B cell (primary cell): Measurements from ENCODE around the gene PCDHGA9. TPM values are rescaled to one million over a fixed set of nuclear protein-coding genes. Genes with fewer than 3 reads are reported as not detected.

Source experiments
- ATAC-seq: fragments of 200-7000 bp; cut with Tn5 transposase; one replicate; pipeline ENCODE4 v1.10.0; 2021; ENCODE audit warnings: low read depth, mild to moderate bottlenecking, moderate number of reproducible peaks, moderate library complexity
- CTCF ChIA-PET: fragments of 350-600 bp; sonication (Branson Sonifier 250); formaldehyde crosslinking; loops from one replicate; lab custom pipeline; 2021; ENCODE audit warnings: antibody characterized with exemption, inconsistent platforms; lab: Charles Lee
- POLR2A ChIA-PET: fragments of 350-600 bp; sonication (Branson Sonifier 250); formaldehyde crosslinking; loops from one replicate; lab custom pipeline; 2021; ENCODE audit warnings: antibody characterized with exemption; lab: Charles Lee
- DNase-seq: peaks from one replicate; pipeline ENCODE4 v3.0.0; 2013
- H2AFZ ChIP-seq: 2 replicates; pipeline ENCODE4 v1.6.1; 2012; ENCODE audit warnings: mild to moderate bottlenecking, low read depth, low read length; ENCODE audit not compliant: insufficient read depth, poor library complexity, severe bottlenecking
- H3K27ac ChIP-seq, 2 donors: 1 replicate in 1 of 2; 2 replicates in 1 of 2; pipeline ENCODE4 v1.5.1; 2012 to 2013; ENCODE audit warnings: low read length in 2 of 2, mild to moderate bottlenecking in 2 of 2, moderate library complexity in 1 of 2
- H3K27me3 ChIP-seq, 4 experiments: fragments of 200-600 bp in 1 of 4; sonication (generic) in 1 of 4; replicated peaks in 1 of 4; 1 replicate in 2 of 4; 2 replicates in 2 of 4; pipeline versions ENCODE4 v1.6.1 to v1.7.0; 2013 to 2016; ENCODE audit warnings: low read length in 3 of 4, mild to moderate bottlenecking in 2 of 4, mixed read lengths in 1 of 4, moderate library complexity in 1 of 4; ENCODE audit not compliant: insufficient read depth in 4 of 4, control insufficient read depth in 3 of 4; ENCODE audit errors: control extremely low read depth in 1 of 4
- H3K36me3 ChIP-seq, 2 experiments: replicated peaks in 1 of 2; 1 replicate in 1 of 2; 2 replicates in 1 of 2; pipeline versions ENCODE4 v1.6.1 to v1.7.1; 2013; ENCODE audit warnings: low read length in 1 of 2; ENCODE audit not compliant: insufficient read depth in 2 of 2, control insufficient read depth in 1 of 2; ENCODE audit errors: control extremely low read depth in 1 of 2, extremely low read depth in 1 of 2
- H3K4me1 ChIP-seq, 2 donors: fragments of 200-600 bp in 1 of 2; sonication (generic) in 1 of 2; 1 replicate in 1 of 2; 2 replicates in 1 of 2; pipeline versions ENCODE4 v1.5.1 to v1.6.1; 2013 to 2017; ENCODE audit warnings: low read length in 2 of 2; ENCODE audit not compliant: control insufficient read depth in 2 of 2, insufficient read depth in 2 of 2
- H3K4me2 ChIP-seq: replicated peaks from 2 replicates; pipeline ENCODE3; 2012; ENCODE audit warnings: mild to moderate bottlenecking, low read depth, low read length; ENCODE audit not compliant: poor library complexity, severe bottlenecking
- H3K4me3 ChIP-seq, 5 experiments: fragments of 200-600 bp in 1 of 5; sonication (generic) in 1 of 5; 1 replicate in 3 of 5; 2 replicates in 2 of 5; pipeline versions ENCODE4 v1.5.1 to v1.7.0; 2011 to 2016; ENCODE audit warnings: low read length in 4 of 5, mild to moderate bottlenecking in 4 of 5, low read depth in 2 of 5, control low read depth in 1 of 5, moderate library complexity in 1 of 5; ENCODE audit not compliant: insufficient read depth in 1 of 5; ENCODE audit errors: control extremely low read depth in 1 of 5, extremely low read depth in 1 of 5
- H3K79me2 ChIP-seq: fragments of 200-600 bp; sonication (generic); one replicate; pipeline ENCODE4 v1.6.0; 2016; ENCODE audit warnings: low read length; ENCODE audit not compliant: control insufficient read depth, insufficient read depth
- H3K9ac ChIP-seq: fragments of 200-600 bp; sonication (generic); 2 replicates; pipeline ENCODE4 v1.6.1; 2017; ENCODE audit warnings: mild to moderate bottlenecking, low read length, moderate library complexity
- H3K9me3 ChIP-seq, 3 donors: one replicate each; pipeline versions ENCODE4 v1.6.1 to v1.7.1; 2013; ENCODE audit warnings: low read length in 2 of 3; ENCODE audit not compliant: control insufficient read depth in 2 of 3, insufficient read depth in 1 of 3; ENCODE audit errors: control extremely low read depth in 1 of 3
- H4K20me1 ChIP-seq: 2 replicates; pipeline ENCODE4 v1.6.0; 2012; ENCODE audit warnings: mild to moderate bottlenecking, low read length; ENCODE audit not compliant: insufficient read depth, control insufficient read depth, poor library complexity, severe bottlenecking
- H3K27ac Mint-ChIP-seq: one replicate; pipeline ENCODE4 v1.8.0; 2021; ENCODE audit warnings: mixed read lengths
- H3K27me3 Mint-ChIP-seq: one replicate; pipeline ENCODE4 v1.8.0; 2021; ENCODE audit warnings: mixed read lengths
- H3K4me1 Mint-ChIP-seq: one replicate; pipeline ENCODE4 v1.8.0; 2021; ENCODE audit warnings: mixed read lengths
- H3K4me3 Mint-ChIP-seq: one replicate; pipeline ENCODE4 v1.8.0; 2021; ENCODE audit warnings: mixed read lengths
- H3K9me3 Mint-ChIP-seq: one replicate; pipeline ENCODE4 v1.8.0; 2022; ENCODE audit warnings: mixed read lengths; ENCODE audit not compliant: insufficient read depth
- CTCF ChIP-seq: fragments of 200-600 bp; IDR thresholded peaks from one replicate; pipeline ENCODE4 v1.8.0; 2022; ENCODE audit warnings: antibody characterized with exemption, mild to moderate bottlenecking
- EZH2 ChIP-seq: IDR thresholded peaks from 2 replicates; pipeline ENCODE4 v1.6.1; 2012; ENCODE audit warnings: borderline replicate concordance, low read depth, mild to moderate bottlenecking, moderate library complexity, low read length; ENCODE audit not compliant: insufficient read depth, poor library complexity, severe bottlenecking
- WGBS: methylation state at CpG from one replicate; pipeline ENCODE4 v1.1.5; 2013; ENCODE audit warnings: missing lambda C conversion rate; ENCODE audit not compliant: insufficient coverage; 5-methylcytosine and 5-hydroxymethylcytosine counted together
- intact Hi-C: fragments of 100-400 bp; cut with micrococcal nuclease; formaldehyde crosslinking; loops from one replicate; pipeline ENCODE4 v1.10.0; 2022
- polyA plus RNA-seq: library from polyadenylated mRNA; depleted of rRNA; stranded (reverse); fragments of >200 nt; gene quantifications from 2 replicates; pipeline ENCODE4 v1.2.3, GENCODE V29; 2012
- total RNA-seq, 2 donors: library from RNA; stranded (reverse); fragments of 120-200 nt in 1 of 2; gene quantifications; 1 replicate in 1 of 2; 2 replicates in 1 of 2; pipeline versions ENCODE4 v1.2.3 to v1.2.4, GENCODE V29; 2013 to 2022

The PCDHGA9 gene
- total and polyA plus RNA-seq, 2 donors (not counting 1 experiment from before 2014, with no cell fraction given), result 0.19 to 2.5 TPM

DNA sequence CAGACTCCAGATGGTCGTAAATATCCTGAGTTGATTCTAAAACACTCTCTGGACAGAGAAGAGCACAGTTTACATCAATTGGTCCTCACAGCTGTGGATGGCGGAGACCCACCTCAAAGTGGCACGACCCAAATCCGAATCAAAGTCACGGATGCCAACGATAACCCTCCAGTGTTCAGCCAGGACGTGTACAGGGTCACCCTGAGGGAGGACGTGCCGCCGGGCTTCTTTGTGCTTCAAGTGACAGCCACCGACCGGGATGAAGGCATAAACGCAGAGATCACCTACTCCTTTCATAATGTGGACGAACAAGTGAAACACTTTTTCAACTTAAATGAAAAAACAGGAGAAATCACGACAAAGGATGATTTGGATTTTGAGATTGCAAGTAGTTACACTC, 41.9 kb upstream of the PCDHGA9 start:
- TF ChIP-seq CTCF (no peak), EZH2 (no peak)
- H3K9me3 Mint-ChIP-seq, result peaks cover 7% of the 10 kb centered on the region
- ATAC-seq, result no peak
- no peak for DNase-seq
- 64% methylated on average over 13 of the region's 15 CpGs for WGBS
- Histone ChIP-seq H3K4me3 (peak overlapping the region in 1 of 5 experiments; percentile 45), H3K36me3 (no peaks in the 10 kb centered on the region), H4K20me1 (no peaks in the 10 kb centered on the region), H3K27me3 (peaks cover 0 to 71% (median 45%) of the 10 kb centered on the region in 4 experiments), H3K4me1 (peaks cover 0 to 4% of the 10 kb centered on the region in 2 donors), H3K27ac (no peak overlapping the region), H3K4me2 (peak overlapping the region; percentile 46), H2AFZ (no peak overlapping the region), H3K9ac (no peak overlapping the region), H3K9me3 (peaks cover 8 to 57% (median 51%) of the 10 kb centered on the region in 3 donors), H3K79me2 (no peaks in the 10 kb centered on the region)
- peak overlapping the region; percentile 26 for H3K4me3 Mint-ChIP-seq
- ChIA-PET CTCF (no interaction called here), POLR2A (no interaction called here)
- intact Hi-C loops, result no loop called here
- no peak overlapping the region for H3K27ac Mint-ChIP-seq
- peaks cover 9% of the 10 kb centered on the region for H3K4me1 Mint-ChIP-seq
- peaks cover 70% of the 10 kb centered on the region for H3K27me3 Mint-ChIP-seq

DNA sequence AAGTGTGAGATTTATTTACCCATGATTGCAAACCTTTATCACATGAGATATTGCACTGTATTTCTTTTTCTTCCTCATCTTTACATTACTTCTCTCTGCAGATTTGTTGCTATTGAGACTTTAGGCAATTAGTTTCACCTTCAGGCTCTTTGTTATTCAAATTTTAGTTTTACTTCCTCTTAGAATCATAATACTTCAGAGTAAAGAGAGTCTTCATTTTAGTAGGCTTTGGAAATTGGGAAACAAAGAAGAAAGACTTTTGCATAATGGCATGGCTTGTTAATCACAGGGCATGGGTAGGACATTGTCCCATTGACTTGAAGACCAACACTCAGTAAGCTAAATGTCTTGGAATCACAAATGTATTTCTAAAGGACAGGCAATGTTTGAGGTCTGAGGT, 39.9 kb upstream of the PCDHGA9 start:
- no peak overlapping the region for H3K27ac ChIP-seq
- Mint-ChIP-seq H3K4me3 (peak overlapping the region; percentile 5), H3K4me1 (peaks cover 9% of the 10 kb centered on the region), H3K9me3 (peaks cover 7% of the 10 kb centered on the region), H3K27me3 (peaks cover 62% of the 10 kb centered on the region), H3K27ac (no peak overlapping the region)
- intact Hi-C loops, result no loop called here
- DNase-seq, result no peak
- H3K36me3 ChIP-seq, result no peaks in the 10 kb centered on the region
- H2AFZ ChIP-seq, result no peak overlapping the region
- ChIA-PET CTCF (no interaction called here), POLR2A (no interaction called here)
- H3K4me1 ChIP-seq, result peaks cover 0 to 4% of the 10 kb centered on the region in 2 donors
- H3K9me3 ChIP-seq, result peaks cover 10 to 57% (median 53%) of the 10 kb centered on the region in 3 donors
- no peak overlapping the region for H3K9ac ChIP-seq
- H4K20me1 ChIP-seq, result no peaks in the 10 kb centered on the region
- no peaks in the 10 kb centered on the region for H3K79me2 ChIP-seq
- TF ChIP-seq CTCF (no peak), EZH2 (no peak)
- H3K27me3 ChIP-seq, result peaks cover 0 to 70% (median 42%) of the 10 kb centered on the region in 4 experiments
- ATAC-seq, result no peak
- no peak overlapping the region for H3K4me3 ChIP-seq
- H3K4me2 ChIP-seq, result no peak overlapping the region
